Activated CD4-positive, alpha-beta T cell treated with anti-CD3 and anti-CD28 coated beads for 48 hours (primary cell): ENCODE data around the gene ATP1B1.
A peak's percentile ranks its signal among the peaks of the same experiment; 100 is the strongest.
"Not testable (repeated sequence)": the region's sequence is repeated elsewhere in the genome, so short reads cannot be mapped to it uniquely, and the experiment has no call there.

Source experiments
- DNase-seq: peaks from one replicate; pipeline ENCODE4 v3.0.0-alpha.2; 2020

ATP1B1 gene

DNA sequence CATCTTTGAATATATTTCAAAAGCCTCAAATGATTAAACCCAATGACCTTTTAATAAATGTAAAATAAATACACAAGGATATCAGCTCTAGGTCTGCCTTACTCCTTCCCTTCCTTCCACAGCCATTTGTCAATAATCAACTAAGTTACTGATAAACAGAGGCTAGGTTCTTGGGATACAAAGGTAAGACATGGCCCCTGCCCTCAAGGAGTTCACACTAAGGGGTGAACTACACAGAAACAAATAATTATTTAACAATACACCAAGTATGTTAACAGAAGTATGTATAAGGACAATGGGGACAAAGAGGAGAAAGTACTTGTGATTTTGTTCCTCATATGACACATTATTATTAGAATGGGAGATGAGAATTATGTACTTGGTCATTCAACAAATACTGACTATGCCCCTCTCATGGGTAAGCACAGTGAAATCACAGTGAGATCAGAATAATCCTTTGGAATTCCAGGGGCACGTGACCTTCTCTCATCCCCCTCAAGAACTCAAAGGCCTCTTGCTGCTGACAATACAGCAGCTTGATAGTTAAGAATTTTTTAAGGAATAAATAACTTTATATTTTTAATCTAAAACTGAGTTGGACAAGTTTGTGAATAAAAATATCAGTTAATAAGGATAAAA lies 40.2 kb downstream of the ATP1B1 start:
- DNase-seq: no peak

DNA sequence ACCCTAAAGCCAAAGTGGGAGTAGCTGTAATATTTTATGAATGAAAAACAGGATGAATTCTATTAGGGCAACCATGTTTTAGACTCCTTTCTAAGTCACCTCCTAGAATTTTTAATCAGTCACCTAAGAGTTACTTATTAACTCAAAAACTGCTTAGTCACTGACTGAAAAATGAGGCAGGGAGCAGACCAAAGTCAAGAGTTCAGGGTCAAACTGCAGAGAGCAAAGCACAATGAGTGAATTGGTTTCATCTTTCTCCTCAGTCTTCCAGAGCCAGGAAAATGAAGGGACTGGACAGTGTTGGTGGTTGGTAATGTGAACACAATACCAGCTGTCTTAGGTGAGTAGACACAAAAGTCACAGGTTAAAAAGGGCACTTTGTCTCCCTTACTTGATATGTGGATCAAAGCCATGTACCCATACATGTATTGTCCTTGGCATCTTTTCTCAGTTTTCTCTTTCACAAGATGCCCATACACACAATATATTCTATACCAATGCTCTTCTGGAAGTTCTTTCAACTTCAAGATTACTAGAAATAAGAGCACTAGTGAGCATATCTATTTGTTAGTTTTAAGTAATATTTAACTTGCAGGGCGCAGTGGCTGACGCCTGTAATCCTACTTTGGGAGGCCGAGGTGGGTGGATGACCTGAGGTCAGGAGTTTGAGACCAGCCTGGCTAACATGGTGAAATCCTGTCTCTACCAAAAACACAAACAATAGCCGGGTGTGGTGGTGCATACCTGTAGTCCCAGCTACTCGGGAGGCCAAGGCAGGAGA lies 42.2 kb downstream of the ATP1B1 start:
- no peak for DNase-seq

DNA sequence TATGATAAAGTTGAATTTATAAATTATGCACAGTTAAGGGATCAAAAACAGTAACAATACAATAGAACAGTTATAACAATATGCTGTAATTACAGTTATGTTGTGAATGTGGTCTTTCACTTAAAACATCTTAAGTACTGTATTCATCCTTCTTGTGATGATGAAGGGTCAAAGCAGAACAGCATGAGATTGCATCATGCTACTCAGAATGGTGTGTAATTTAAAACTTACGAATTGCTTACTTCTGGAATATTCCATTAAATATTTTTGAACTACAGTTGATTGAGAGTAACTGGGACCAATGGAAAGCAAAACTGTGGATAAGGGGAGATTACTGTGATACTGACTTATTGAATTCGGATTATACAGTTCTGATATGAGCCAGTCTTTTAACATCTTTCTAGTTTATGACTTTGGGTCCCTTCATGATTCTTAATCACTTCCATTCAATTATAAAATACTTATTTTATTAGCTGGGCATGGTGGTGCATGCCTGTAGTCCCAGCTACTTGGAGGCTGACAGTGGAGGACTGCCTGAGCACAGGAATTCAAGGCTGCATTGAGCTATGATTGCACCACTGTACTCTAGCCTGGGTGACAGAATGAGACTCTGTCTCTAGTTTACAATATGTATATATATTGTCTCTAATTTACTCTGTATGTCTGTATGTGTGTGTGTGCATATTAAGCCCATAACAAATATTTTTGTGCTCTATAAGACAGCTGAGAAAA lies 43.2 kb downstream of the ATP1B1 start:
- DNase-seq: no peak

DNA sequence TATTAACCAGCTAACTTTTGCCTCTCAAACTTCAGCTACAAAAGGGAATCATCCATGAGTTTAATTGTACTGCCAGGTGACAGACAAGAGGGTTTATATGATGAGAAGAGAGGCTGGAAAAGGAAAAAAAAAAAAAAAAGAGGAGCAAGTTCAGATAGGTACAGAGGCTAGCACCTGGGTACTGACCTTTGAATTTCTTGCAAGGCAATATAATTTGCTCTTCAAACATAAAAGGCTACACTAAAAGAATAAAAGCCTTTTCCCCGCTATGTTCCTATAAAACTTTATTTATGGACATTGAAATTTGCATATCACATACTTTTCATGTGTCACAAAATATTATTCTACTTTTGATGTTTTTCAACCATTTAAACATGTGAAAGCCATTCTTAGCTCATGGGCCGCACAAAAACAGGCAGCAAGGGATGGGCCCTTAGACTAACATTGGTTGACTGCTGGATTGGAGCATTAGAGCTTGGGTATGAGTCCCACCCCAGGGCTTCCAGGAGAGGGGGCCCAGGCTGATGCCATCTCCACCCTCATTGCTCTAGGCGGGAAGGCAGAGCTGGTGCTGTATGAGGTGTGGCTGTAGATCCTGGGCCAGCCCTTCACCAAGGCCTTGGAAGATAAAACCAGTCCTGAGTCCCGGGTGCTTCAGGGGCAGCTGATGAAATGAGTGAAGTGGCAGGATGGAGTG lies 44.3 kb downstream of the ATP1B1 start:
- no peak for DNase-seq

DNA sequence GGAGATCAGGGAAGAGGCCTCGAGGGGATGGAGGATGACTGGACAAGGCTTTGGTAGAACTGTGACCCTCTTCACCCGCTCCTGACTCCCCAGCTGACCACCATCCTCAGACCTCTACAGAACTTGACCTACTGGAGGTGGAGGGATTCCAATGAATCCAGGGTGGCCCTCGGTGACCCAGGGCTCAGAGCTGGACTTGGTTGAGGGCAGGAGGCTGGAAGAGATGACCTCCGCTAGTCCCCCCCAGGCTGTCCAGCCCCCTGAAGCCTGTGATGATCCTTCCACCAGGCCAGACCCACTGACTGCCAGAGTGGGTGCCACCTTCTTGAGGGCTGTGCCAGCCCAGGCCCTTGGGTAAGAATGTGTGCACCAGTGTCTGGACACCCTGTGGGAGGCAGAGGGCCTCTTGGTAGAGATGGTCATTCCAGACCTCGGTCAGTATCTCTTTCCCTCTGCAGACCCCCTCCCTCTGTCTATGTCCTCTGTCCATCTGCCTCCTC lies 44.9 kb downstream of the ATP1B1 start:
- DNase-seq: no peak

DNA sequence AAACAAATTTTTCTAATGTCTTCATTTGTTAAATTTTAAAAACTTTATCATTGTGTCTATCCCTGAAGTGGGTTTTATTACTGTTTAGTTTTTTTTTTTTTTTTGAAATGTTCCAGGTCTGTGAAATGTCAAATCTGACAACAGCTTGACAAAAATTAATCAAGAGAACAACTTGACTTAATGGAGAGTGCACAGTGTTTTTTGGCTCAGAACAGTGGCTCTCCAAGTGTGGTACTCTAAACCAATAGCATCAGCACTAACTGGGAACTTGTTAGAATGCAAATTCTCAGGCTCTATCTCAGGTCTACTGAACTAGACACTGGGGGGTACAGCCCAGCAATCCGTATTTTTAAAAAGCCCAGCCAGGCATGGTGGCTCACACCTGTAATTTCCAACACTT lies 49.2 kb downstream of the ATP1B1 start:
- no peak for DNase-seq

DNA sequence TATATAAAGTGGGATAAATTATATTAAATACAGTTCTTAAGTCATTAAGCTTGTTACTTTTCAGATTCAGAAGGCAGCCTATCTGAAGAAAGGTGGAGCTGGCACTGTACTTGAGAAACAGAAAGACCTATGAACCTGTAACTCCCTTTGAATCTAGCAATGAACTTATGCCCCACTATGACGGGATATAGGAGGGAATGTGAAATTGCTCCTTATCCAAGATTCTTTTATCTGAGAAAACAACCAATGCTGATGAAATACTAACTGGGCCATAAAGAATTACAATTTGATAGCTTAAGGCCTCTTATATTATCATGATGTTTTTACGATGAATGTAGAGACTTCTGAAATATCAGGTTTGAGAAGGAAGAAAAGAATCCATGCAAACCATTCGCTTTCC lies 50.1 kb downstream of the ATP1B1 start:
- DNase-seq: no peak

DNA sequence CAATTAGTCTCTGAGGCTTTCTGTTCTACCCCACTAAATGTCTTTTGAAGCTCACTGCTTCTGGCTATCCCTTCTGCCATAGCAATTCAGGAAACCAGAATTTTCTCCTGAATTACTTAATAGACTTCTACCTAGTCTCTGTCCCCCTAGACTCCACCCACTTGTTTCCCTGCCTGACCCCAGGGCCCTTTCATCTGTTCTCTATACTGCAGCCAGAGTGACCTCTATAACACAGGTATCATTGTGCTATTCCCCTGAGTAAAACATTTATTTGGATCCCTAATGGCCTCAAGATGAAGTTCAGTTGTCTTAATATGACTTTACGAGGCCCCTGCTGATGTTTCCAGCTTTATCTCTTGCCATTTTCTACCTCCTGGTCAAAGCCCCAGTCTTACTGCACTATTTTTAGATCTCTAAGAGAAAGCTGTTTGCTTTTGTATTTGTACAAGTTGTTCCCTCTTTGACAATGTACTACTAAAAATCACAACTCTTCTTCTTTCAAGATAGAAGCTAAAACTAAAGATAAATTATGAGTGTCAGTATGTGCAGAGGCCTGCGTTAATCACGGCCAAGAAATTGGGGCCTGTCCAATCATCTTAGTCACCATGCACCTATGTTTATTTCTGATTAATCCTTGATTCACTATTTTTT lies 54.5 kb downstream of the ATP1B1 start:
- no peak for DNase-seq

DNA sequence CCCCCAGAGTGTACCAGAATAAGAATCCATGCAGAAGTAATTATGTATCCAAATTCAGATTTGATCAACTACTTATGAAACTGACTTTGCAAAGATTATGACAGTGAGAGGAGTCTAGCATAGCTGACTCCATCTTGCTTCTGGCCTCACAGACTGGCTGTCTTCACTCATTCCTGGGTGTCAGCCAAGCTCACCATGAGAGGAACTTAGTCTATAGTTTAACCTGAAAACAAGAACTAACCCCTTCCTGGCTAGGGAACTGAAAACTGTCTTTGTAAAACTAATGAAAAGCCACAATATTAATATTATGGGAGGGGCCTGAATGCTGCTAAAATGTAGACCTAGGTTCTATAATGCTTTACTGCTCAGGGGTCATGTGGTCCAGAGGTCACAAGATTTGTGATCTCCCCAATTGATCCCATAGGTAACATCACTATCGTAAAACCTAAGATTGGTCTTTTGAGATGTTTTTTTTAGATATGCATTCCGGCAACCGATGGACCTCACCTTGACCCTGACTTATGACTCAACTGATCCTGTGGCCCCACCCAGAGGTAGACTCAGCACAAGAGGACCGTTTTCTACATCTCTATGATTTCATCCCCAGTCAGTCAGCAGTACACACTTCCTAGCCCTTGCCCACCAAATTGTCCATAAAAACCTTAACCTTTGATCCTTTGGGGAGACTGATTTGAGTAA lies 55.2 kb downstream of the ATP1B1 start:
- no peak for DNase-seq

DNA sequence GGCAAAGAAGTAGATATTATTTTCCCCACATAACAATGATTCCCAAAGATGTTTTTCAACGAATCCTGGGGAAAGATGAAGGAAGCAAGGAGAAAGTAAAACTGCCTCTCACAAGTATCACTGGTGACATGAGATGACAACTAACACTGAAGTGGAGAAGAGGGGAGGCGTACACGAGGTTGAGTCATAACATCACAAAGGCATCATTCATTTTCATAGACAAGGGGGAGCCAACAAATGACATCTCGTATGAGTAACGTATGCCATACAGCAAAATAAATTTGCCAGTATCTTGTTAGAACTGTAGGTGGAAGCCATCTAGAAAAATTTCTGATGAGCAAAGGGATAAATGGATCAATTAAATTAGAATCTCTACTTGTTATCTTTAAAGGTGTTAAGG lies 56.6 kb downstream of the ATP1B1 start:
- peak; percentile 31 for DNase-seq

DNA sequence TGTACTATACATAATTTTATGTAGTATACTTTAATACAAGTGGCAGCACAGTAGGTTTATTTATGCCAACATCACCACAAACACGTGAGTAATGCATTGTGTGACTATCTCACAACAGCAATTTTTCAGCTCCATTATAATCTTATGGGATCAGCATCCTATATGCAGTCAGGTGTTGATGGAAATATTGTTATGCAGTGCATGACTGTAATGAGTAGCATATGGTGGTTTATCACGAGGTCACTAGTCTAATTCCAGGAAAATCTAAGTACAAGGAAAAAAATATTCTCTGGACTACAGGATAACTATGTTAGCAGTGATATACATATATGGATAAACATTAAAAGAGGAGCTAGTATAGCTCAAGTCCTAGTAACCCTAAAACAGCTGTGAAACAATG lies 69.0 kb downstream of the ATP1B1 start:
- DNase-seq: no peak

DNA sequence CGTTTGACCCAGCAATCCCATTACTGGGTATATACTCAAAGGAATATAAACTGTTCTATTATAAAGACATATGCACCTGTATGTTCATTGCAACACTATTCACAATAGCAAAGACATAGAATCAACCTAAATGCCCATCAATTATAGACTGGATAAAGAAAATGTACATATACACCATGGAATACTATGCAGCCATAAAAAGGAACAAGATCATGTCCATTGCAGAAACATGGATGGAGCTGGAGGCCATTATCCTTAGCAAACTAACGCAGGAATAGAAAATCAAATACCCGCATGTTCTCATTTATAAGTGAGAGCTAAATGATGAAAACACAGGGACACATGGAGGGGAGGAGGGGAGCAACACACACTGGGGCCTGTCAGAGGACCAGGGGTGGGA lies 72.9 kb downstream of the ATP1B1 start:
- DNase-seq: not testable (repeated sequence)

DNA sequence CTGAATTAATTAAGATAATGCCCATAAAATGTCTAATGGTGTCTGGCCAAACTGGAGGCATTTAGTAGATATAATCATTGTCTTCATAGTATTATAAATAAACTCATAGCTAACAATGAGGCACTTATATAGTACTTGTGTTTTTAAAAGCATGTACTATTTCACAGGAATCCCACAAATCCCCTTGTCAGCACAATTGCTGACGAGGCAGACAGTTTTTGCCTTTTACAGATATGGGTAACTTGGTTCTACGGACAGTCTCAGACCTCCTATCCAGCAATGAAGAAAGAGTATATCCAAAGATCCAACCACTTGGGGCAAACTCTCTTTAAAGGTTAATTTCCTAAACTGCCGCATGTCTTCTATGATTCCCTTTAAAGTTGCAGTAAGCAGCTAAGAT lies 73.7 kb downstream of the ATP1B1 start:
- DNase-seq: no peak
